GM19372 (cell line): ENCODE results near the gene TBX4.
"Not testable (repeated sequence)": the region's sequence is repeated elsewhere in the genome, so short reads cannot be mapped to it uniquely, and the experiment has no call there.

Experiments used
- ATAC-seq: cut with Tn5 transposase; IDR thresholded peaks from one replicate; pipeline ENCODE4 v1.9.1; 2021; ENCODE audit warnings: mild to moderate bottlenecking, low read depth, moderate library complexity; ENCODE audit not compliant: unreplicated experiment

The TBX4 gene

DNA sequence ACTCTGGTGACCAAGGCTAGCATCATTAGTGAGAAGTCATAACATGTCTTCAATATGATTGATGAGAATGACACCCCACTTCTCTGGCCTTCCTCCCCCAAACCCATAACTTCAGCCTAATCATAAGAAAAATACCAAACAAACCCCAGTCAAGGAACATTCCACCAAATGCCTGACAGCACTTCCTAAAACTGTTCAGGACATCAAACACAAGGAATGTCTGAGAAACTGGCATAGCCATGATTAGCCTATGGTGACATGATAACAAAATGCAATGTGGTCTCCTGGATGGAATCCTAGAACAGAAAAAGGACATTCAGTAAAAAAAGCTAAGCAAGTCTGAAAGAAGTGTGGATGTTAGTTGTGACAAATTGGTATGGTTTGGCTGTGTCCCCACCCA lies 24.7 kb upstream of the TBX4 start:
- no peak for ATAC-seq

DNA sequence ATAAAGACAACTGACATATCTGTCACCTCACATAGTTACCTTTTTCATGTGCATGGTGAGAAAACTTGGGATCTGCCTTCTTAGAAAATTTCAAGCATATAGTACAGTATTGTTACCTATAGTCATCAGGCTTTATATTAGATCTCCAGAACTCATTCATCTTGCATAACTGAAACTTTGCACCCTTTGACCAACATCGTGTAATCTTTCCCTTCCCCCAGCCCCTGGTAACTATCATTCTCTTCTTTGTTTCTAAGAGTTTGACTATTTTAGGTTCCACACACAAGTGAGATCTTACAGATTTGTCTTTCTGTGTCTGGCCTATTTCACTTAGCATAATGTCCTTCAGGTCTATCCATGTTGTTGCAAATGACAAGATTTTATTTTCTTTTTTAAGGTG lies 22.9 kb upstream of the TBX4 start:
- no peak for ATAC-seq

DNA sequence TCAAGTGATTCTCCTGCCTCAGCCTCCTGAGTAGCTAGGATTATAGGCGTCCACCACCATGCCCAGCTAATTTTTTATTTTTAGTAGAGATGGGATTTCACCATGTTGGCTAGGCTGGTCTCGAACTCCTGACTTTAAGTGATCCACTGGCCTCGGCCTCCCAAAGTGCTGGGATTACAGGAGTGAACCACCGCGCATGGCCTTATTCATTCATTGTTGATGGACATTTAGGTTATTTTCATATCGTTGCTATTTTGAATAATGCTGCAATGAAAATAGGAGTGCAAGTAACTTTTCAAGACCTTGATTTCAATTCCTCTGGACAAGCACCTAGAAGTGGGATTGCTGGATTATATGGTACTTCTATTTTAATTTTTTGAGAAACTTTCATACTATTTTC lies 22.4 kb upstream of the TBX4 start:
- ATAC-seq: not testable (repeated sequence)

DNA sequence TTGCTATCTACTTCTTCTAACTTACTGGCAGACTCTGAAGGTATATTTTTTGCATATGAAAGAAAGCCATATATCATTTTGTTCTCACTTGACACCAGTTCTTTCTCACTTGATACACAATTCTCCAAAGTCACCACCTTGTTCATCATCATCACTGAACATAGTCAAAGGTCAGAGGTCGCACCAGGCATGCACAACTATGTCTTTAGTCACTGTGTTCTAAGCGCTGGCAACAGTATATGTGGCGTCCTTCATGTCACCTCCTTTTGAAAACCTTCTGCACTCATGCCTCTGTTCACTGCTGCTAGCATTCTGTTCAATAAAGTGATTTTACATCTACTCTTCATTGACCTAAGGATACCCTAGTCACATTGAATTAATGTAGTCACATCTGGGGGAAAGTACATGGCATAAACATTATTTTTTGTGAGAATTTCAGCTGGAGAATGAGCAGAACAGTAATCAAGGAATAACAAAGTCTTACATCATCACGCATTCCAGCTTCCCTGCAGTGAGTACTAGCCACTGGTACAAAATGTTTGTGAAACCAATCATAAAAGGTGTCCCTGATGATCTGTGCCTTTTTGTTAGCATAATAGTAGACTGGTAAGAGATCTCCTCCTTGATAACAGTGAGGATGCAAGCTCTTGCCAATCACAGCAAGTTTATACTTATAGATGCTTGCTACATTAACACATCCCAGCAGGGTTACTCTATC lies 20.5 kb upstream of the TBX4 start:
- ATAC-seq: no peak

DNA sequence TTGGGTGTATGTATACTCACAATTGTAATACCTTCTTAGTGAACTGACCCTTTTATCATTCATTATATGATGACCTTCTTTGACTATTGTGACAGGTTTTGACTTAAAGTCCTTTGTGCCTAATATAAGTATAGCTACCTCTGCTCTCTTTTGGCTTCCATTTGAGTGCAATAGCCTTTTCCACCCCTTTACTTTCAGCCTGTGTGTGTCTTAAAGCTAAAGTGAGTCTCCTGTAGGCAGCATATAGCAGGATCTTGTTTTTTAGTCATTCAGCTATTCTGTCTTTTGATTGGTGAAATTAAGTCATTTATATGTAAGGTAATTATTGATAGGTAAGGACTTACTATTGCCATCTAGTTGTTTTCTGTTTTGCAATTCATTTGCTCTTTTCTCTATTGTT lies 15.9 kb upstream of the TBX4 start:
- ATAC-seq: no peak

DNA sequence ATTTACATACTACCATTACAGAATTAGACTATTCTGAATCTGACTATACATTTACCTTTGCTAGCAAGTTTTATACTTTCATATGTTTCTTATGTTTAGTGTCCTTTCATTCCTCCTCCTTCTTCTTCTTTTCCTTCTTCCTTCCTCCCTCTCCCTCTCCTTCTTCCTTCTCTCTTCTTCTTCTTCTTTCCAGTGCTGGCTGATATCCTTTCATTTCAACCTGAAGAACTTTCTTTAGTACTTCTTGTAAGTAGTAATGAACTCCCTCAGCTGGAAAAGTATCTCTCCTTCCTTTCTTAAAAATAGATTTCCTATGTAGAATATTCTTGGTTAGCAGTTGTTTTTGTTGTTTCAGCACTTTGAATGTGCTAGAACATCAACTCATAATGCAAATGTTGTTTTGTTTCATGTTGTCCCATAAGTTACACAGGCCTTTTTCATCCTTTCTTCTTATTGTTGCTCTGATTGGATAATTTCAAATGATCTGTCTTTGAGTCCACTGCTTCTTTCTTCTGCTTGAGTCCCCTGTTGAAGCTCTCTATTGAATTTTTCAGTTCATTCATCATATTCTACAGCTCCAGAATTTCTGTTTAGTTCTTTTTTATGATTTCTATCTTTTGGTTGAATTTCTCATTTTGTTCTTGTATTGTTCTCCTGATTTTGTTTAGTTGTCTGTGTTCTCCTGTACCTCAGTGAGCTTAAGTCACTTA lies 15.1 kb upstream of the TBX4 start:
- ATAC-seq: no peak

DNA sequence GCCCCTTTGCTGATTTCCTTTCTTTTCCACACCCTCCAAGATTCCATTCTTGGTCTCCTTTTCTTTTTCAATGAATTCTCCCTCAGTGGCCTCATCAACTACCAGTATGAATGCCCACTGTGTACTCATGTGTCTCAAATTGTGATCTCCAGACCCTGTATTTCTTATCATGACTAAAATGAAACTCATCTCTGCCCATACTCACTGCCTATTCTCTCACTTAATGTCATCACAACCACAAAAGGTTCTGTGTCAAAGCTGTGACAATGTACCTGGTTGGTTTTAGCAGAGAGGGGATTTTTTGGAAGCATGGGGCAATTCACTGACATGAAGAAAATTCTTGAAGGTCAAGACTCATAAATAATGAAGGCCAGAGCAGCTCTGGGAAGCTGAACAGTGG lies 11.5 kb upstream of the TBX4 start:
- ATAC-seq: no peak

DNA sequence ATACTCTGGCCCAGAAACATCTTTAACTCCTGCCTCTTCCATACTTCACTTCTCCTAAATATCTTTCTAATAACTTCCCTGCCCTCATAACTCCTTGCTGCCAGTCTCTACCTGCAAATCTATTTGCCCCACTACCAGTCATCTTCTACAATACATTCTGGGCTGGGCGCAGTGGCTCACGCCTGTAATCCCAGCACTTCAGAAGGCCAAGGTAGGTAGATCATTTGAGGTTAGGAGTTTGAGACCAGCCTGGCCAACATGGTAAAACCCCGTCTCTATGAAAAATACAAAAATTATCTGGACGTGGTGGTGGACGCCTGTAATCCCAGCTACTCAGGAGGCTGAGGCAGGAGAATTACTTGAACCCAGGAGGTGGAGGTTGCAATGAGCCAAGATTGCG lies 10.7 kb upstream of the TBX4 start:
- not testable (repeated sequence) for ATAC-seq

DNA sequence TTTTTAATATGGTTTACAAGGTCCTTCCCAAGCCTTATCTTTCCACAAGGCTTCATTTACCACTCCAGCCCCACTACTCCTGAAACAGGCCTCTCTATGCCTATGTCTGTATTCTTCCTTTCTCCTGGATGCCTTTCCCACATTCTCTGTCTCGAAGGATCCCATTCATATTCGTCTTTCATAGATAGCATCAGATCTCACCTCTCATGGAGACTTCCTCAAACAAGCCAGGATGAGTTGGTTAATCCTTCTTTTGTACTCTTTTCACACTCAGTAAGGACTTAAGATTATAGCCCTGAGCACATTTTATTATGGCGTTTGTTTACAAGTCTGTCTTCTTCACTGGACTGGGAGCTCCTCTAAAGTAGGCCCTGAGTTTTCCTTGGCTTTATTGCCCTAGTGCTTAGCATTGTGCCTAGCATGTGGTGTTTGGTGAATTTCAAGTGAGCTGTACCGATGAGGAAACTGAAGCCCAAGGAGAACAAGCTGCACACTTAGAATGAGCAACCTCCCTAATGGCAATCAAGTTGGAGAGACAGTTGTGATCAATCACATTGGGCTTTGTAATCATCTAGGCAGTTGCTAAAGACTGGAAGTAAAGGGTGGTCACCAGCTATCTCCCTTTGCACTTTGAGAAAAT lies 10.0 kb upstream of the TBX4 start:
- ATAC-seq: no peak

DNA sequence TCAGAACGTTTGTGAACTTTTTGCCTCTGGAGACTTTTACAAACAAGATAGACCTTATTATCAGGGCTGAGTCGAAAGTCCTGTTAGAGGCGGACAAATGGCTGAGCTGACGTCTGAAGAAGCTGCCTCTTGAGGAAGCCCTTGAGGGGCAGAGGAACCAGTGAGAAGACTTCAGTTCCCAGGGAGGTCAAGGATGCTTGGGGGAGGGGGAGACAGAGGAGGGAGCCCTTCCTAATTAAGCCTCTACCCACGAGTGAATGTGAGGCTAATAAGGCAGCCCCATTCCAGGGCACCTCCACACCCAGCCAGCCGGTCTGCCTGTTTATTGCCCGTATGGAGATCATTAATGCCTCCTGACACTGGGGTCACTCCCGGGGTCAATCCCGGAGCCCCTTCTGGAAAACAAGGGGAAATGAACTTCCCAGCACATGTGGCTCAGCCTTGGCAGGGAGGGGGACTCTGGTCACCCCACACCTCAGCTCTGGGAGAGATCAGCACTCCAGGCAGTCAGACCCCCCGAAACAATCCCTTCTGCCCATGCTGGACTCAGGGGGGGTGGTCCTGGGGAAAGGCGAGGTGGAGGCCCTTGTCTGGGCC lies 9.2 kb upstream of the TBX4 start:
- no peak for ATAC-seq

DNA sequence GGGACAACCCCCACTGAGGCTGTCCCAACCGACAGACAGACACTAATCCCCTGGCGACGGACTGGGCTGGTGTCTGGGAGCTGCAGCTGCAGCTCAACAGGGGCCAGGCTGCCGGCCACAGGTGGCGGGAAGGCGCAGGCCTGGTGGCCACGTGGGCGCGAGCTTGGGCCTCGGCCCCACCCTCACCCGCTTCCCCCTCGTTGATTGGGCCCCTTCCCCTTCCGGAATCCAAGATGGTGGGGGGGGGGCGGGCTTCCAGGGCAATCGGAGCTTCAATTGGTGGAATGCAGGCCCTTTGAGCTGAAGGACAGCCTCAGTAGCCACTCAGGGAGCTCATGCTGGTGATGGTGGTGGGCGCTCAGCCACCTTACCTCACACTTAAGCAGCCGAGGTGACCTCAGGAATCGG lies 8.7 kb upstream of the TBX4 start:
- ATAC-seq: no peak

DNA sequence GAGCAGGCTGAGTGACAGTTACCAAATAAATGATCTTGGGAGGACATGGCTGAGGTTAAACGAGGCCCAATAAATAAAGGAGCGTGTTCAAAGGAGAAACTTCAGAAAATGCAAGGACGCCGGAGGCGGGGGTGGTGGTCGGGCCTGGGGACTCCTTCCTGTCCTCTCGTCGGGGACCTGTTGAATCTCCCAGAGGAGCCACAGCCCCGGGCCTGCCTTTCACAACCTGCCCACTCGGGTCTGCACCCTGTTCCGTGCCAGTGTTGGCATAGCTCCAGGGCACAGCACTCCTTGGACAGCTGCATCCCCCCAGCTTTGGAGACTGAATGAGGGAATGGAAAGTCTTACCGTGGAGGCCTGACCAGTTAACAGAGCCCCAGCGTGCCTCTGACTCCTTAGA lies 8.1 kb upstream of the TBX4 start:
- ATAC-seq: no peak

DNA sequence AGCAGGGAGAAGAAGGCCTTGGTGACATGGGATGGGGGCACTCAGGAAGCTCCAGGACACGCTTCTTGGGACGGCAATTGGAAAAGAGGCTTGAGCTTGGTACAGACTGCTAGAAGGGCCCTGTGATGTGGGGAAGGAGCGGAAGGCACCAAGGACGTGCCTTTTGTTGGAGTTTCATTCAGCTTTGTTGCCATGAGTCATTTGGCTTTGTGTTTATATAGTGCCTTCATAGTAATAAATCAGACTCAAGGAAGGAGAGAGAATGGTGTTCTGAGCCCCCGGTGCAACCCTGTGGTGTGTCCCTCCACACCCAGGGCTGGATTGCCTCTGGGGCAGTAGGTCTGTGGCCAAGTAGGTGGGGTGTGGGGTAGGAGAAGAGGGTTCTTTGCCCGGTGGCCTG lies 7.4 kb upstream of the TBX4 start:
- no peak for ATAC-seq

DNA sequence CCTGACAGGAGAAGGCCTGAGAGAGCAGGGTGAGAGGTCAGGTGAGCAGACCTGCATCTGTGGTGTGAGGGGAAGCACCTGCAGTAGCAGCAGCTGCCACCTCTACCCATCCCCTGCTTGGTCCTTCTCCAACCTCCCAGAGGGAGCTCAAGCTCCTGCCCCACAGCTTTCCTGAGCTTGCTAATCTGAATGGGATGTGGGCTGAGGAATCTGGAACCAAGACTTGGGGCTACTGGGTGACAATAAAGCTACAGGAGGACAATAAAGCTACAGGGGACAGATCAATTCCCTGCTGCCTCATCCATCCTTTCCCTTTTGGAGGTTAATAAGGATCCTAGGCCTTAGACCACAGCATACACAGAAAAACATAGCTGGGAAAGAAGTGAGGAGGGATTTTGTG lies 4.9 kb upstream of the TBX4 start:
- ATAC-seq: no peak

DNA sequence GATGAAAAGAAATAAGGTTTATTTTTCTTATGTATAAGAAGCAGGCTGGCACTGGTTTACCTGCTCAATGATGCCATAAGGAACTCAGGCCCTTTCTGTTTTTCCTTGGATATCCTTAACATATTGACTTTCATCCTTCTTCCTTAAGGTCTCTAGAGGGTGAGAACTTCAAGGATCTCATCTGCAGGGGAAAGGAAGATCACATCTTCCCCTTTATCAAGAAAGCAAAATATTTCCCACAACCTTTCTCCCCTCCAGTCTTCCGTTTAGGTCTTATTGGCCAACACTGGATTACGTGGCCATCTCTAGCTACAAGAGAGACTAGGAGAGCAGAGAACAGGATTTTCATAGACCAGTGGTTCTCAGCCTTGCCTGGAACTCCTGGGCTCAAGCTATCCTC lies 4.2 kb upstream of the TBX4 start:
- ATAC-seq: no peak

DNA sequence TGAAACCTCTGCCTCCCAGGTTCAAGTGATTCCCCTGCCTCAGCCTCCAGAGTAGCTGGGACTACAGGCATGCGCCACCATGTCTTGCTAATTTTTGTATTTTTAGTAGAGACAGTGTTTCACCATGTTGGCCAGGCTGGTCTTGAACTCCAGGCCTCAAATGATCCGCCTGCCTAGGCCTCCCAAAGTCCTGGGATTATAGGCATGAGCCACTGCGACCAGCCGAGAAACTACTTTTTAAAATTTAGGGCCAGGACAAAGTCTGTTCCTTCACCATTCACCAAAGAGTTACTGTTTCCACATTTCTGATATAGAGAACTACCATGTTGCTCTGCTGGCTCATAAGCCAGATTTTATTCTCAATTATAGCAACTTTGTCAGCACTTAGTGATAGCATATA lies 3.1 kb upstream of the TBX4 start:
- ATAC-seq: not testable (repeated sequence)

DNA sequence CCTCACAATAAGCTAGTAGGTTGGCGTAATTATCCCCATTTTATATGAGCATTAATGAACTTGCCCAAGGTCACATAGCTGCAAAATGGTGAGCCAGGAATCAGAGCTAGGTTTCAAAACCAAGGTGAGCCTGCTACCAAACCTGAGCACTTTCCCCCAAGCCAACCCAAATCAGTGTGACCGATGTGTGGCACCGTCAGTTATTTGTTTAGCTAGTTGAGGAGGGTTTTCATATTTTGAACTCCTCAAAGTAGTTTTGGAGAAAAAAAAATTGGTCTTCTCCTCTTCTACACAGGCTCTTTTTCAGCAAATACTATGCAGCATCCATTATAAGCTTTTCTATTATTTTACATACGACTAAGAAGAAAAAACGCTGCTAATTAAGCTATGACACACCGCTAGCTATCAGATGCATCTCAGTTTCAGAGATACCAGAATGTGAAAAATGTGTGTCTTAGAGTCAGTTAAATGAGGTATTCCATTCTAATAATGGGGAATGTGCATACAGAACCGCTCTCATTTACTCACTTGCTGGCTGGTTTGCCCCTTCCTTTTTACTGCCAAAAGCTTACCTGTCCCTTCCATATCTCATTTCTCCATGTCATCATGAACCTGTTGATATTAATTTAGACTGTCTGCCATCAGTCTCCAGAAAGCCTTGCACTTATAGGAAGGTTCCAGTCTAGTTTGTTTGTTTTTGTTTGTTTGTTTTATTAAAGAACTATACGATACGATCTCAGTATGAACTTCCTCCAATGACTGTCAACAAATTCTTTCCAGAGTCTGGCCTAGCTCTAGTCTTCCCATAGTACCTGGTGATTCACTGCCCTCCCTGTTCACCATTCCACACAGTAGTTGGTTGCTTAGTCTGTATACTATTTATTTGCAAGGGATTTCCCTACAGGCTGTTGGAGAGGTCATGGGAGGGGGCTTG lies 2.2 kb upstream of the TBX4 start:
- no peak for ATAC-seq

DNA sequence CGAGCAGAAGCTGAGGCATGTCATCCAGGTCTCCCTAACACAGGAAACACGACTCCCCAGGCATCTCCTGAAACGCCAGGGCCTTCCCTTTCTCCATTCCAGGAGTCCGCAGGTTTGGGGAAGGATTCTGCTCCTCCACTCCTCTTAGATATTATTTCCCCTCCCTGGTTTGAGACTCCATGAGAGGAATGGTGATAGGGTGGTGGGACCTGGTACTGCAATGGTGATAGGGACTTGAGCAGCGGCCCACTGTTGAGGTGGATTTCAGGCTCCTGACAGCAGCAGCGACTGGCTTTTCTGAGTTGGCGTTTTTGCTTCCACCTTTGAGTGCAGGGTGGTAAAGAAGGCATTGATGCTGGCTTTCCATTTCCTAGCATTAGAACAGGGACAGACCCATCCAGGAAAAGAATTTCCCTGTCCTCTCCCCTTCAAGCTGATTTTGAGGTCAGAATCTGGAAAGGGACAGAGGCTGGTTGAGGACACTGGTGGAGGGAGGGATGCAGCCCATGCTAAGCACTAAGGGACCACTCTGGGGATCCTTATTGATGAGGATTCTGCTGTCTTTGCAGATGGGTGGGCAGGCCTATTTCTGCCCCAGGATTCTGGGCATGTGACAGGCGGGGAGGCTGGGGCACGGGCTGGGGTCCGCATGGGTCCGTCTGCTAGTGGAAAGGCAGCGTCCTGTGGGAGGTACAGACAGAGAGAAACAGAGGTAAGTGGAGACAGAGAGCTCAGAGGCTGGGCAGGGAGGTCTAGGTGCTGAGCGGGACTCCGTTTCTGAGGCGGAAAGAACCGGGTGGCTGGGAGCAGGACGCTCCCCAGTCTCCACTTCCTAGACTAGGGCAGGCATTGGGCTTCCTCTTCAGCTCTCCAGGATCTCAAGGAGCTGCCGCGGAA lies 1.3 kb upstream of the TBX4 start:
- no peak for ATAC-seq

DNA sequence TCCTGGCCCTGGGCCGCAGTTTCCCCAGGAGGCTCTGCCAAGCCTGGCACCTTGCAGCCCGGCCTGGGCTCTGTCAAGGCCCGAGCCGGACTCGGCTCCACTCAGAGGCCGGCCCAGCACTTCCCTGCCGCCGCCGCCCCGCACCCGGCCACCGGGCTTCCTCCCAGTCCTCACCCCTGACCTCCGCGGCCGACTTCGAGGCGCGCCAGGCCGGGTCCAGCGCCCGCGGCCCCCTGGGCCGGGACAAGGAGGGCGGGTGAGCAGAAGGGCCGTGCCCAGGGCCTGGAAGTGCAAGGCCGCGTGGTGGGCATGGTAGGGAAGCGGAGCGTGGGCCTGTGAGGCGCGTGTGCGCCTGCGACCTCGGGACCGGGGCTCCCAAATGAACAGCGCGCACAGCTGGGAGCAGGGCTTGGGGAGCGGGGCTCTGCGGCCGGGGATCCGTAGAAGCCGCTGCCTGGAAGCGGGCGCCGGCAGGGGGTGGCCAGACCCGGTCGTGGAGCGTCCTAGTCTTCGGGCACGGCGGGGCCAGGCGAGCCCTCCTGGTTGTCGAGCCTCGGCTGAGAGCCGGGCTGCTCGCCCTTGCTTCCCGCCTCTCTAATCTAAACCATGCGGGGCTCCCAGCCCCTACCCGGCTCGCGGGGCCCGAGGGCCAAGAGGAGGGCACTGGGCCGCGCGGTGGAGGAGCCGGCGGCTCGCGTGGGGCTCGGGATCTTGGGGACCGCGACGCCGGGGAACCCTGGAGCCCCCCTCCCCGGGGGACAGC lies 503 bp upstream of the TBX4 start:
- no peak for ATAC-seq
